Measurements from ENCODE around the gene CACNA1B. TPM values are rescaled to one million over a fixed set of nuclear protein-coding genes. Genes with fewer than 3 reads are reported as not detected.
A peak's percentile ranks its signal among the peaks of the same experiment; 100 is the strongest.

The CACNA1B gene
- total and polyA plus RNA-seq, 11 donors = 0.03 to 0.25 (median 0.13) TPM

DNA sequence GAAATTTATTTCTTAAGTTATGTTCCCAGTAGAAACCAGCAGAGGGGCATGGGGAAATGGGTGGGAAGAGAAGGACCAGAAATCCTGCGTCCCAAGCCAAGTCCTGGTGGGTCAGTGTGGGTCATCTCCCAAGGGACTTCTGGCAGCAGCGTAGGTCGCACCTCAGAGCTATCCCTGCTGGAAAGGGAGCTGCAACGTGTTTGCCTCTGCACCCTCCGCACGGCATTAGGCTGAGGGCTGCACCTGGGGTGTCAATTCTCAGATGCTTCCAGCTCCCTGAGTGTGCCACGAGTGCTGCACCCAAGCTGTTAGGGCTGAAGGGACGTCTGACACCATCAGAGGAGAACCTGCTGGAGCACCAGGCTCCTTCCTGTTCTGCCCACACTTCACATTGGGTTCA lies 182.8 kb downstream of the CACNA1B start:
- Histone ChIP-seq H3K27me3 (peaks cover 0 to 5% (median 0%) of the 10 kb centered on the region in 9 donors), H3K27ac (no peak overlapping the region), H3K9me3 (no peaks in the 10 kb centered on the region), H3K36me3 (no peaks in the 10 kb centered on the region), H3K4me1 (no peaks in the 10 kb centered on the region), H3K4me3 (no peak overlapping the region)
- ATAC-seq (no peak), DNase-seq (peak in 1 of 5 donors; percentile 26)
- intact Hi-C loops (cut with DNase I) = no loop called here
- WGBS, 4 donors = 74 to 85% (median 83%) methylated on average over 6 to 8 of the region's 8 CpGs
- TF ChIP-seq, protein P1, sequence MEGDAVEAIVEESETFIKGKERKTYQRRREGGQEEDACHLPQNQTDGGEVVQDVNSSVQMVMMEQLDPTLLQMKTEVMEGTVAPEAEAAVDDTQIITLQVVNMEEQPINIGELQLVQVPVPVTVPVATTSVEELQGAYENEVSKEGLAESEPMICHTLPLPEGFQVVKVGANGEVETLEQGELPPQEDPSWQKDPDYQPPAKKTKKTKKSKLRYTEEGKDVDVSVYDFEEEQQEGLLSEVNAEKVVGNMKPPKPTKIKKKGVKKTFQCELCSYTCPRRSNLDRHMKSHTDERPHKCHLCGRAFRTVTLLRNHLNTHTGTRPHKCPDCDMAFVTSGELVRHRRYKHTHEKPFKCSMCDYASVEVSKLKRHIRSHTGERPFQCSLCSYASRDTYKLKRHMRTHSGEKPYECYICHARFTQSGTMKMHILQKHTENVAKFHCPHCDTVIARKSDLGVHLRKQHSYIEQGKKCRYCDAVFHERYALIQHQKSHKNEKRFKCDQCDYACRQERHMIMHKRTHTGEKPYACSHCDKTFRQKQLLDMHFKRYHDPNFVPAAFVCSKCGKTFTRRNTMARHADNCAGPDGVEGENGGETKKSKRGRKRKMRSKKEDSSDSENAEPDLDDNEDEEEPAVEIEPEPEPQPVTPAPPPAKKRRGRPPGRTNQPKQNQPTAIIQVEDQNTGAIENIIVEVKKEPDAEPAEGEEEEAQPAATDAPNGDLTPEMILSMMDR (IDR thresholded peaks at IDR 0.05) = no peak
- TF ChIP-seq POLR2A (IDR thresholded peaks at IDR 0.05) = no peak

DNA sequence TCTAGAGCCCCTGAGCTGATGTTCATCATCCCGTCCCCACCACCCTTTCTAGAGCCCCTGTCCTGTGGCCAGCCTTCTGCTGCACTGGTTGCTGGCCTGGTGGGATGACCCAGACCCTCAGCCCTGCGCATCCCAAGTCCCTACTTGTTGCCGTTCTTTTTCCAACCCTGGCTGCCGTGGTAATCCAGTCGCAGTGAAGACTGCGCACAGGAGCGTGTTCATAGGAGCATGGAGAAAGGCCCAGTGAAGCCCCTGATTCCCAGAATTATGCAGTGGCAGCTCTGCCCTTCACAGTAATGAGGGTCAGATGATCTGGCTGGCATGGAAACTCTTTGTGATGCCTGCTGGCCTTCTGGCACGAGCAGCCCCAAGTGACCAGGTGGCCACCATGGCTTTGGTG lies 183.3 kb downstream of the CACNA1B start:
- peak in 1 of 5 donors; percentile 7 for DNase-seq
- Histone ChIP-seq H3K27ac (no peak overlapping the region), H3K36me3 (no peaks in the 10 kb centered on the region), H3K9me3 (no peaks in the 10 kb centered on the region), H3K4me1 (no peaks in the 10 kb centered on the region), H3K4me3 (no peak overlapping the region), H3K27me3 (peaks cover 0 to 9% (median 0%) of the 10 kb centered on the region in 9 donors)
- intact Hi-C loops (cut with DNase I) = no loop called here
- ATAC-seq = no peak
- WGBS, 4 donors = 79 to 88% (median 85%) methylated on average over 8 of the region's 8 CpGs
- TF ChIP-seq, protein P1 (IDR thresholded peaks at IDR 0.05) = no peak
- TF ChIP-seq POLR2A (IDR thresholded peaks at IDR 0.05) = no peak

DNA sequence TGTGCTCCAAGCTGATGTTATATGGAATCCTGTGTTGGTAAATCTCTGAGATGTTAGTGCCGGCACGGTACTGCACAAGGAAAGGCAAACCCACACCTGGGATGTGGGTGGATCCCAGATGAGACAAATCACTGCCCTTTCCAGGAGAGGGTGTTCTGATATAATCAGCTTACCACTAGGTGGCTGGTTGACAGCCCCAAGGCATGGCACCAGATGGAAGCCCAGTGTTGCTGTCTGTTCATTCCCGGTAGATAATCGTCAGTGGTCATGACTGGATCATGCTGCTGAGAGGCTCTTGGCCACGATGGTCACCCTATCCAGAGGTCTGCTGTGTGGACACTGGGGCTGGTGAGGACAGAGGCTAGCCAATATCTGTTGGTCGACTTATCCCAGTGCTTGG lies 184.0 kb downstream of the CACNA1B start:
- TF ChIP-seq, protein P1 (IDR thresholded peaks at IDR 0.05) = no peak
- TF ChIP-seq POLR2A (IDR thresholded peaks at IDR 0.05) = no peak
- 68 to 86% (median 80%) methylated on average over 4 to 6 of the region's 6 CpGs for WGBS, 4 donors
- Histone ChIP-seq H3K4me3 (no peak overlapping the region), H3K4me1 (no peaks in the 10 kb centered on the region), H3K9me3 (no peaks in the 10 kb centered on the region), H3K36me3 (no peaks in the 10 kb centered on the region), H3K27me3 (peaks cover 0 to 9% (median 0%) of the 10 kb centered on the region in 9 donors), H3K27ac (no peak overlapping the region)
- DNase-seq (no peak), ATAC-seq (no peak)
- intact Hi-C loops (cut with DNase I) = no loop called here

DNA sequence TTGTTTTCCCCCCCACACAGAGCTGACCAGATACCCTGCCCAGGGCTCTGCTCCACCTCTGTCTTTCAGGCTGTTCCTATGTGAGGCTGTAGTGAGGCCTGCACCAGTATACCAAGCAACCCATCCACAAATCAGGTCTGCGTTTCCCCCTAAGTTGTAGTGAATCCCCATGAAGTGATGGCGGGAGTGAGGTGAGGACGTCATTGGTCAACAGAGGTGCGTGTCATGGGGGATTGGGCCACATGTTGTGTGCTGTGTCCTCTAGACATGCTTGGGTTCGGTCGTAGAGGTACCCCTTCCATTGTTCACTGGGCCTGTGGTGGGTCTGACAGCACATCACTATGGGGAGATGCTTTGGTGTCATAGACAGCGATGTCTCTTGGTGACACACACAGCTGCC lies 184.6 kb downstream of the CACNA1B start:
- intact Hi-C loops (cut with DNase I) = no loop called here
- H3K27ac ChIP-seq = no peak overlapping the region
- no peak for TF ChIP-seq POLR2A (IDR thresholded peaks at IDR 0.05)
- TF ChIP-seq, protein P1 (IDR thresholded peaks at IDR 0.05) = no peak
- WGBS, 4 donors = 89 to 93% (median 91%) methylated on average over 7 of the region's 7 CpGs
- H3K4me1 ChIP-seq = no peaks in the 10 kb centered on the region
- no peak overlapping the region for H3K4me3 ChIP-seq
- peaks cover 0 to 9% (median 0%) of the 10 kb centered on the region in 9 donors for H3K27me3 ChIP-seq
- H3K9me3 ChIP-seq = no peaks in the 10 kb centered on the region
- peak in 1 of 5 donors; percentile 14 for DNase-seq
- no peaks in the 10 kb centered on the region for H3K36me3 ChIP-seq
- no peak for ATAC-seq
